ENCODE measurements around the gene C1QTNF9.

- no peak for TF ChIP-seq CTCF (IDR thresholded peaks at IDR 0.05)
- TF ChIP-seq POLR2A (IDR thresholded peaks at IDR 0.05), result no peak
Observed at GRCh38 chr13:24323739-24324075, 14.3 kb downstream of the C1QTNF9 start.

Measured in right lobe of liver (tissue), 4 donors.